SJCRH30 (cell line): Measurements from ENCODE around the gene DNMT3A. TPM values are rescaled to one million over a fixed set of nuclear protein-coding genes. Genes with fewer than 3 reads are reported as not detected.
A peak's percentile ranks its signal among the peaks of the same experiment; 100 is the strongest.
"Not testable (repeated sequence)": the region's sequence is repeated elsewhere in the genome, so short reads cannot be mapped to it uniquely, and the experiment has no call there.

Source experiments
- DNase-seq, 2 experiments: peaks; one replicate each; pipeline ENCODE4 v3.0.0-alpha.2; 2015 to 2020
- H3K27ac ChIP-seq: fragments of 250-450 bp; sonication (Bioruptor Pico); 2 replicates; pipeline ENCODE4 v1.5.1; 2020; ENCODE audit warnings: mild to moderate bottlenecking, moderate library complexity
- H3K27me3 ChIP-seq: fragments of 250-450 bp; sonication (Bioruptor Pico); 2 replicates; pipeline ENCODE4 v1.5.1; 2020; ENCODE audit warnings: mild to moderate bottlenecking, moderate library complexity
- H3K36me3 ChIP-seq: fragments of 250-450 bp; sonication (Bioruptor Pico); 2 replicates; pipeline ENCODE4 v1.5.1; 2020; ENCODE audit warnings: mild to moderate bottlenecking, moderate library complexity
- H3K4me1 ChIP-seq: fragments of 250-450 bp; sonication (Bioruptor Pico); 2 replicates; pipeline ENCODE4 v1.5.1; 2020; ENCODE audit warnings: mild to moderate bottlenecking, moderate library complexity
- H3K4me3 ChIP-seq: fragments of 250-450 bp; sonication (Bioruptor Pico); 2 replicates; pipeline ENCODE4 v1.5.1; 2020; ENCODE audit warnings: mild to moderate bottlenecking, moderate library complexity
- H3K9me3 ChIP-seq: fragments of 250-450 bp; sonication (Bioruptor Pico); replicated peaks from 2 replicates; pipeline ENCODE4 v1.5.1; 2020; ENCODE audit warnings: mild to moderate bottlenecking, moderate library complexity
- total RNA-seq: library from RNA; depleted of rRNA; stranded (reverse); fragments of >200 nt; shearing (Covaris generic); gene quantifications from 2 replicates; pipeline ENCODE4 v1.2.3, GENCODE V29; 2014

Gene DNMT3A
- total RNA-seq, 1 experiment from 2014 or later = 32.8 TPM

DNA sequence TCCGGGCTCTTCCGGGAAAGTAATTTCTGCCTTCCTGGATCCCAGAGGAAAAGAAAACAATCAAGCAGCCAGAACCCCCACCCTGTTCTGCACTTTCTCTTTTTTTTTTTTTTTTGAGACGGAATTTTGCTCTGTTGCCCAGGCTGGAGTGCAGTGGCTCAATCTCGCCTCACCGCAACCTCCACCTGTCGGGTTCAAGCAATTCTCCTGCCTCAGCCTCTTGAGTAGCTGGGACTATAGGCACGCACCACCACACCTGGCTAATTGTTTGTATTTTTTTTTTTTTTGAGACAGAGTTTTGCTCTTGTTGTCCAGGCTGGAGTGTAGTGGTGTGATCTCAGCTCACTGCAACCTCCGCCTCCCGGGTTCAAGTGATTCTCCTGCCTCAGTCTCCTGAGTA lies 69.0 kb downstream of the DNMT3A start:
- H3K27me3 ChIP-seq, H3K4me3 ChIP-seq, H3K27ac ChIP-seq, H3K4me1 ChIP-seq, DNase-seq, H3K9me3 ChIP-seq: not testable (repeated sequence)
- H3K36me3 ChIP-seq = peaks cover 60% of the 10 kb centered on the region

DNA sequence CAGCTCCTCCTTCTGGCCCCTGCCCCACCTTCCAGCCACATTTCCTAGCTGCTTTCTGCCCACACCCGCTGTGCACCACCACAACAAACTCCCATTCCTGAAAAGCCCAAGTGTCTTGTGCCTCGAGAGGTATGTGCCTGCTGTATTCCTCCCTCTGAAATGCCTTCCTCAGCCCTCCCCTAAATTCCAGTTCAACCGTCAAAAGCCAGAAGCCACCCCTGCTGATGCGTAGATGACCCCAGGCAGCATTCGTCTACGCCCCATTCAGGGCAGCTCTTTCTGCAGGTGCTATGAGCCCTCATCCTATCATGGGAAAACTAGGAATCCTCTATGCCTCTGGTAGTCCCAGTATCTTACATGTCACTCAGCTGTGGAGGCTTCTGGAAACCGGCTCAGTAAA lies 71.7 kb downstream of the DNMT3A start:
- Histone ChIP-seq H3K27ac (no peak overlapping the region), H3K27me3 (no peaks in the 10 kb centered on the region), H3K36me3 (peaks cover 70% of the 10 kb centered on the region), H3K4me1 (no peaks in the 10 kb centered on the region), H3K4me3 (no peak overlapping the region), H3K9me3 (no peaks in the 10 kb centered on the region)
- DNase-seq = no peak

DNA sequence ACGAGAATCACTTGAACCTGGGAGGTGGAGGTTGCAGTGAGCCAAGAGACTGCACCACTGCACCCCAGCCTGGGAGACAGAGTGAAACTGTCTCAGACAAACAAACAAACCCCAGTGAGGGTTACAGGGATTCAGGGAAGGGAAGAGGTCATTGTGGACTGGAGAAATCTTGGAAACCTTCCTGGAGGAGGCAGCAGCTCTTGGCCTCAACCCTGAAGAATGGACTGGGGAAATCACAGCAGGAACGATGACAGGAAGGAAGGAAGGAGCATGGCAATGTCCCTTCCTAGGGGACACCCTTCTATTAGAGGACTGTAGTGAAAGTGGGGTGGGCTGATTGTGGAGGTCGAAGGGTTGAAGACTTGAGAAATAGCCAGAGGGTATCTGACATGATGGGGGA lies 72.5 kb downstream of the DNMT3A start:
- Histone ChIP-seq H3K36me3 (peaks cover 64% of the 10 kb centered on the region), H3K27ac (no peak overlapping the region), H3K9me3 (no peaks in the 10 kb centered on the region), H3K4me3 (no peak overlapping the region), H3K27me3 (no peaks in the 10 kb centered on the region), H3K4me1 (no peaks in the 10 kb centered on the region)
- no peak for DNase-seq

DNA sequence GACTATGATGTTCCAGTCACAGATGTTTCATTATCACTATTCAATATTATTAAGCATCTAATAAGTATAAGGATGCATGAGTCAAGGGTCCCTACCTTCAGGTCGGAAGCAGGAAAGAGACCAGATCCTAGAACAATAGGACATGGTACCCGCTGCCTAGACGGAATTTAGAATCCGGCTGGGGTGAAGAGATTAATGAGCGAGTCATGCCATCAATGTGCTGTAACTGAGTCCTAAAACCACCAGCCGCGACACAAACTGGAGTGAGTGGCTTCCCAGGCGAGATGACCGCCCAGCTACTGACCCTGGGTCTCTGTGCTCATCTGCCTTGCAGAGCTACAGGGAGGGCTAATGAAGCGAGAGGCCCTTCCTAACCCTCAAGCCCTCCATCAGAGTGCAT lies 73.6 kb downstream of the DNMT3A start:
- H3K36me3 ChIP-seq = peaks cover 67% of the 10 kb centered on the region
- no peak overlapping the region for H3K27ac ChIP-seq
- H3K27me3 ChIP-seq = no peaks in the 10 kb centered on the region
- DNase-seq = no peak
- no peak overlapping the region for H3K4me3 ChIP-seq
- H3K9me3 ChIP-seq = no peaks in the 10 kb centered on the region
- no peaks in the 10 kb centered on the region for H3K4me1 ChIP-seq

DNA sequence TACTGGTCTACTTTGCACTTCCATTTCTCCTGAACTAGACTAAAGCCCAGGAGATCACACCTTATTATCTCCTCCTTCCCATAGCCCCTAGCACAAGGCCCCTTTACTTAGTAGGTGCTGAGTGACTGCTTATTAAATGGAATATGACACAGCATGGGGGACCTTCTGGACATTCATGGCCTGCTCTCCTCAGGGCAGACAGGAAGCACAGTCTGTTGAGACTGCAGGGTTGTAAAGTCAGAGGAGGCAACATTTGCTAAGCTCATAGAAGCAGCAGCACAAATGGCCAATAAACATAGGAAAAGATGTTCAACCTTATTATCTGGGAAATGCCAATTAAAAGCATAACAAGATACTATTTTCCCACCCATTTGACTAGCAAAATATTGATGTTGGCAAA lies 75.3 kb downstream of the DNMT3A start:
- H3K4me3 ChIP-seq = no peak overlapping the region
- H3K4me1 ChIP-seq = no peaks in the 10 kb centered on the region
- H3K27me3 ChIP-seq = no peaks in the 10 kb centered on the region
- DNase-seq = no peak
- H3K36me3 ChIP-seq = peaks cover 56% of the 10 kb centered on the region
- no peak overlapping the region for H3K27ac ChIP-seq
- no peaks in the 10 kb centered on the region for H3K9me3 ChIP-seq

DNA sequence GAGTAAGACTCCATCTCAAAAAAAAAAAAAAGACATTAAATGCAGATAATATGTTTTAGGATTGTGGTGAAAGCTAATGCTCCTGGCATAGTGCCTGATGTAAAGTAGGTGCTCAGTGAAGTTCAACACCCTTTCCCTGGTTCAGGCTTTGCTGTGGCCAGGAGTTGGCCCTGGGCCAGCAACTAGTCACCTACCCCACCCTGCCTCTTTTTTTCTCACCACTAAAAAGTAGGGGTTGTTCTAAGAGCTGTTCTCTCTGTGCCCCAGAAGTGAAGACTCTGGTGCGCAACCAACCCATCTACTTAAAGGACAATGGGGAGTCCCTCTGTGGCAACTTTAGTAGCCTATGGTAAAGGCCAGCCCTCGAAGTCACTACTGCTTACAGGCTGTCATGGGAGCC lies 75.9 kb downstream of the DNMT3A start:
- peak in 1 of 2 experiments; percentile 46 for DNase-seq
- H3K4me1 ChIP-seq = no peaks in the 10 kb centered on the region
- no peak overlapping the region for H3K27ac ChIP-seq
- no peak overlapping the region for H3K4me3 ChIP-seq
- peaks cover 52% of the 10 kb centered on the region for H3K36me3 ChIP-seq
- no peaks in the 10 kb centered on the region for H3K27me3 ChIP-seq
- H3K9me3 ChIP-seq = no peaks in the 10 kb centered on the region

DNA sequence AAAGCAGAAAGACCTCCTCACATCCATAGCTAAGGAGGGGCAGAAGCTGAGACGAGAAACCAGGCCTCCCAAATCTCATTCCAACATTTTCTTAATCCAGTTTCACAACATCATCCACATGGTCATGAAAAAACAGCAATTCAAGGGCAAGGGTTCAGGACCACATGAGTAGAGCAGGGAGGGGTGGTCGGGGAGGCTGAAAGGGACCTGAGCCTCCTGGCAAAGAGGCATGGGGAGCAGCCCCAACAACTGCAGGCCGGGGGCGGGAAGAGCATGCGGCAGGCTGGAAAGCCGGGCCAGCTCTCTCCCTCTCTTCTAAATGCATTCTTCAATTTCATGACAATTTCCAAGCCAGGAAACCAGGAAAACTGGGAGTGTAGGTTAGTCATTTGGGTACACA lies 76.7 kb downstream of the DNMT3A start:
- no peaks in the 10 kb centered on the region for H3K4me1 ChIP-seq
- H3K27me3 ChIP-seq = no peaks in the 10 kb centered on the region
- no peak for DNase-seq
- H3K36me3 ChIP-seq = peaks cover 55% of the 10 kb centered on the region
- no peak overlapping the region for H3K27ac ChIP-seq
- H3K9me3 ChIP-seq = no peaks in the 10 kb centered on the region
- H3K4me3 ChIP-seq = no peak overlapping the region

DNA sequence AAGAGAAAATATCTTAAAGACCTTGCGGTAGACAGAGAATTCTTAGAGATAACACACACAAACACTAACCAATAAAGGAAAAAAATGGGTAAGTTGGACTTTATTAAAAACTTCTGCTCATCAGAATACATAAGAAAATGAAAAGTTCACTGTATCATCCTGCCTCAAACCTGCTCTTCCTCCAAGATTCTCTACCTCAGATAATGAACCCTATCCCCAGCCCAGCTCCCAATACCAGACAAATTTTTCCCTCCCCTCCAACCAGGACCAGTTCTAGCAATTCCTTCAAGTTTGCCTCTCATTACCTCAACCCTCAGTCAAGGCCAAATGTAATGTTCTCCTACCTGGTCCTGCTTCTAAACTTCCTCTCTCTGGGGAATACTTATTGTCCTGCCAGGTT lies 79.4 kb downstream of the DNMT3A start:
- H3K4me1 ChIP-seq = no peaks in the 10 kb centered on the region
- H3K4me3 ChIP-seq = no peak overlapping the region
- H3K27me3 ChIP-seq = no peaks in the 10 kb centered on the region
- no peaks in the 10 kb centered on the region for H3K9me3 ChIP-seq
- no peak overlapping the region for H3K27ac ChIP-seq
- H3K36me3 ChIP-seq = peaks cover 46% of the 10 kb centered on the region
- no peak for DNase-seq

DNA sequence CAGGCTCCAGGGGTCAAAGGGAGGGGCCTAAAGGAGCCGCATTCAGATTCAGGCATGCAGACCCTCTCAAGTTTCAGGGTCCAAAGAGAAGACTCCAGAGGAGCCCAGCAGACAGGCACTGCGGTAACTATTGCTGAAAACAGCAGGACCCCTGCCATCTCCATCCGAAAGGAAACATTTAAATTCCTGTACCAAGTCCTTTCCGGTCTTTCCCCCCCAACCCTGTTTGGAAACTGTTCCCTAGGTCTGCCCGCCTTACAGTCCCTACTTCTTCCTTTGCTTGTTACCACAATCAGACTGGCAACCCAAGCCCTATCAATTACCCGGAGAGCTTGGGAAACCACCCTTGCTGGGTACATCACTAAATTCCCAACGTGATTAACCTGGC lies 82.0 kb downstream of the DNMT3A start:
- no peaks in the 10 kb centered on the region for H3K27me3 ChIP-seq
- no peaks in the 10 kb centered on the region for H3K4me1 ChIP-seq
- DNase-seq = no peak
- no peak overlapping the region for H3K4me3 ChIP-seq
- H3K27ac ChIP-seq = no peak overlapping the region
- peaks cover 48% of the 10 kb centered on the region for H3K36me3 ChIP-seq
- no peaks in the 10 kb centered on the region for H3K9me3 ChIP-seq

DNA sequence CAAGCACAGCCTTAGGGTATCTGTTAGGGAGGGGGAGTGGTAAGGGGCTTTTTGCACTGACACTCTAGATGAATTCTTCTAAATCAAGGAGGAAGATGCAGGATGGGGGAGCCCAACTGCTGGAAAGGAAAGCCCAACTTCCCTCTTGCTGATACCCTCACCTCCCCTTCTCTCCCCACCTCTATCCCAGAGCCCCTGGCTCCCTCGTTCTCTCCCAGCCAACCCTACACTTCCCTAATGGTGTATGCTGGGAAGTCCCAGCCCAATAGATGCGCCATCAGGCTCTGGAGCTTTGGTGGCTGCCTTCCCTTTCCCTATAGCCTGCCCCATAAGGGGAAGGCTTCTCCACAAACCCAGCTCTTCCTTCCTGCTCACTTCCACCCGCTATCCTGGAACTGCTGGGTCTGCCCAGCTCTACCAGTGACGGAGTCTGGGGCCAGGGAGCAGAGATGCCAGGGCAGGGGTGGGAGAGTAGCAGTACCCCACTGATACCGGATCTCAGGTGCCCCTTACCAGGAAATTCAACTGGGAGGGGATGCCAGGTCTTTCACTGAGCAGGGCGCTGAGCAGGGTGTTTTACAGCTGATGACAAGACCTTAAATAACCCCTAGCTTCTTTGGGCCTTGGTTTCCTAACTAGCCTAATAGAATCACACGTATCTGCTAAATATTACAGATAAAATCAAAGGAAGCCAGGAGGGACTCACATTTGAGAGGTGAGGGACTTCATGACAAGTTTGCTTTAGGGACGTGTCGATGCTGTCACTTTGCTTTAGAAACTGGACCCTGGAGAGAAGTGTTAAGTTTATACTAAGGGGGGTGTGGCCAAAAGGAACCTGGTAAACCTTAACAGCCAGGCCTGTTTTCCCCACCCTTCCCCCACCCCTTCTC lies 82.6 kb downstream of the DNMT3A start:
- no peaks in the 10 kb centered on the region for H3K4me1 ChIP-seq
- H3K36me3 ChIP-seq = peaks cover 54% of the 10 kb centered on the region
- H3K4me3 ChIP-seq = no peak overlapping the region
- H3K27ac ChIP-seq = no peak overlapping the region
- H3K9me3 ChIP-seq = no peaks in the 10 kb centered on the region
- no peaks in the 10 kb centered on the region for H3K27me3 ChIP-seq
- no peak for DNase-seq

DNA sequence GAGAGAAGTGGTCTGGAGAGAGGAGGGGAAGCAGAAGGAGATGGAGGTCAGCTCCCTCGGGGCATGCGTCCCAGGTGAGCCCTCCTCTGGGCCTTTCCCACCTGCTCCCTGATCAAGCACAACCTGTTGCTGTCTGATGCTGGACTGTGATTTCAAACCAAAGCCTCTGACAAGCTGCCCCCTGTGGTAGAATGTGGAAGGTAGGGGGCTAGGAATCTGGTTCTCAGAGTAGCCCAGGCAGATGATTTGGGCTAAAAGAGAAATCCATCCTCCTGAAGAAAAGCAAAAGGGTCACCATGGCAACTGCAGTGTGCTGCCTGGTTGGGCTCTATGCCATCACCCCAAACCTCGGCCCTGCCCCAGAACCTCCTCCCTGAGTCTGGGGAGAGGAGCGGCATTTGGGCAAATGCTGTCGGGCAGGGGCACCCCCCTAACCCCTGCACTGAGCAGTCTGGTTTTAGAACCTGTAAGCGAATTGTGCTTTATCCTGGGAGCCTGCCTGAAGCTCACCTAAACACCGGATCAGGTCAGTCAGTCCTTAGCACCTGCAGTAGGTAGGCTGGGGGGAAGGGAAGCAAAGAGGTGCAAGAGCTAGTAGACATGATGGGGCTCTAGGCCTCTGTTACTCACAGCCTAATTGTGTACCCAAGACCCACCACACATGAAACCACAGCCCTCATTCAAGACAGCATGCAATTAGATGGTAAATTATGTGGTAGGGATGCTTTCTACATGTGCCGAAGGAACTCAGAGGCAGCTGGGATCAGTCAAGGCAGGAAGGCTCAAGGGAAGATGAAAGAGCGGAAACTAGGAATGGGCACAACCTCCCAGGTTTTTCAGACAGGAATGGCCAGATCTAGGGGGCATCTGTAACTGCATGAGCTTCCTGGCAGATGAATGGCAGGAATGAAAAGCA lies 83.5 kb downstream of the DNMT3A start:
- Histone ChIP-seq H3K4me3 (no peak overlapping the region), H3K27ac (no peak overlapping the region), H3K4me1 (no peaks in the 10 kb centered on the region), H3K9me3 (no peaks in the 10 kb centered on the region), H3K27me3 (no peaks in the 10 kb centered on the region), H3K36me3 (peaks cover 56% of the 10 kb centered on the region)
- no peak for DNase-seq

DNA sequence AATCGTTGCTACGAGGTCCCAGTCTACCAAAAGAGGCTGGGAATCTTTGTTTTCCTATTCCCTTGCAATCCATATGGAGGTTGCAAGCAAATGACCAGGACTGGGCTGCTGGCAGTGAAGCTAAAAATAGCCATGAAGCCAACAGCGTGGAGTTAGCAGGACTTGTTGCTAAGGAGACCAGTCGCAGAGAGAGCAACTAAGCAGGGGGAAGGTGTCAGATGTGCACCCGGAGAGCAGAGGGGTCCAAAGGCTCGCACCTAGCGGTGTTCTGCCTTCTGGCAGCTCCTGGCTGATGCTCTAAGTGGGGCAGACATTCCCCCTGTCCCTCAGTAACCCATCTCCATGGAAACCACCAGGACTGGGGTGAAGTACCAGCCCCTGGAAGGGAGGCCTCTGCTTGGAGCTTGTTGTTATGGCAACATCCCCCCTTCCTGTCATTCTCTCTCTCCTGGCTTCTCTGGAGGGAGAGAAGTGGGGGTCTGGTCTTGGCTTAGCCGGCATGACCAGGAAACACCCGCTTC lies 84.6 kb downstream of the DNMT3A start:
- no peak overlapping the region for H3K27ac ChIP-seq
- H3K36me3 ChIP-seq = peaks cover 61% of the 10 kb centered on the region

DNA sequence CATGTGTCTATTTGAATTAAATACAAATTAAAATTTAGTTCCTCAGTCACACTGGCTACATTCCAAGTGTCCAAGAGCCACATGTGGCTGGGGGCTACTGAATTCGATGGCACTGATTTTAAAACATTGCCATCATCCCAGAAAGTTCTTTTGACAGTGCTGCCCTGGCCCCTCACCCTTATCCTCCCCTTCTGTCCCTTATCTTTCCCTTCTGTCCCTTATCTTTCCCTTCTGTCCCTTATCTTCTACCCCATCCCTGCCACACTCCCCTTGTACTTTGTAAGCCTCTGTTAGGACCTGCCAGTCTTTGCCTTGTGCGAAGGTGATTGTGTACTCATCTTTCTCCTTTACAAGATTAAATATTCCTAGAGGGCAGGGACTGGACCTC lies 85.2 kb downstream of the DNMT3A start:
- Histone ChIP-seq H3K36me3 (peaks cover 65% of the 10 kb centered on the region), H3K27ac (no peak overlapping the region), H3K9me3 (no peaks in the 10 kb centered on the region), H3K4me1 (no peaks in the 10 kb centered on the region), H3K4me3 (no peak overlapping the region), H3K27me3 (no peaks in the 10 kb centered on the region)
- DNase-seq = no peak

More for the DNA sequence above, 84.6 kb downstream of the DNMT3A start:
- no peak for DNase-seq
- Histone ChIP-seq H3K27me3 (no peaks in the 10 kb centered on the region), H3K9me3 (no peaks in the 10 kb centered on the region), H3K4me3 (no peak overlapping the region), H3K4me1 (no peaks in the 10 kb centered on the region)

DNA sequence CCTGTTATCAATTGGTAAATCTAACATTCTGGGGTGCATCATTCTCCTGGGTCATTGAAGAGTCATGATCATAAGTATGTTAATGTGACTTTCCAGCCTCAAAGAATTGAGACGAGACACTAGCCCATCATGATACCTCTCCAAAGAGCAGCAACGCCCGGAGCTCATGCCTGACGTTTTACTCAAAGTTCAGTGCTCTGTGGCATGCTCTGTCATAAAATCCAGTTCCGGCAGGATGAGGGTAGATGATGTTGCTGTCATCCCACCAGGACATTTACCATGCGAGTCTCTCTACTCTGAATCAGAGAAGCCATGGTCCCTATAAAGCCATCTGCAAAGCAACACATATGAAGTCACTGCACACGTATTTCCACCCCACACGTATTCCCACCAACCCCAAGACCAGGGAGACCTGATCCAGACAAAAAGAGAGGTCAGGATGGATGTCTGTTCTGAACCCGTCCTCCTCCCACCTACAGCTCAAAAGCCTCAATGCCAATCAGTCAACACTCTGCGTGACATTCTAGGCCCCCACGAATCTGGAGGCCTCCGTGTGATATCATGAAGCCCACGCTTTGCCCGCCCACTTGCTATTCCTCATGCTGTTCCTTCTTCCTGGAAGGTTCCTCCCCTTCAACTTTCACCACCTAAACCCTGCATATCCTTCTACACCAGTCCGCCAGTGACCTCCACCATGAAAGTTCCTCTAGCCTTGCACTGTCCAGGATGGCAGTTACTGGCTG lies 85.8 kb downstream of the DNMT3A start:
- Histone ChIP-seq H3K36me3 (peaks cover 68% of the 10 kb centered on the region), H3K27ac (no peak overlapping the region), H3K9me3 (no peaks in the 10 kb centered on the region), H3K4me1 (no peaks in the 10 kb centered on the region), H3K27me3 (no peaks in the 10 kb centered on the region), H3K4me3 (no peak overlapping the region)
- no peak for DNase-seq
